DOHH2 (cell line): ENCODE data around the gene NCAM1.

Source experiments
- CTCF ChIP-seq: fragments of 200-600 bp; sonication (generic); IDR thresholded peaks from one replicate; pipeline ENCODE4 v1.5.1; 2014; ENCODE audit warnings: antibody characterized with exemption, mild to moderate bottlenecking, low read depth, low read length; ENCODE audit not compliant: poor library complexity, severe bottlenecking
- EZH2phosphoT487 ChIP-seq: fragments of 200-600 bp; sonication (generic); IDR thresholded peaks from 2 replicates; pipeline ENCODE4 v1.6.1; 2017; ENCODE audit warnings: borderline replicate concordance, mild to moderate bottlenecking, antibody characterized with exemption, low read length, moderate library complexity, mixed read lengths

- TF ChIP-seq CTCF = no peak
- TF ChIP-seq EZH2phosphoT487 = no peak
Observed at GRCh38 chr11:113234888-113235287, 273.7 kb downstream of the NCAM1 start.
